ENCODE measurements around the gene C1orf232.

DNA sequence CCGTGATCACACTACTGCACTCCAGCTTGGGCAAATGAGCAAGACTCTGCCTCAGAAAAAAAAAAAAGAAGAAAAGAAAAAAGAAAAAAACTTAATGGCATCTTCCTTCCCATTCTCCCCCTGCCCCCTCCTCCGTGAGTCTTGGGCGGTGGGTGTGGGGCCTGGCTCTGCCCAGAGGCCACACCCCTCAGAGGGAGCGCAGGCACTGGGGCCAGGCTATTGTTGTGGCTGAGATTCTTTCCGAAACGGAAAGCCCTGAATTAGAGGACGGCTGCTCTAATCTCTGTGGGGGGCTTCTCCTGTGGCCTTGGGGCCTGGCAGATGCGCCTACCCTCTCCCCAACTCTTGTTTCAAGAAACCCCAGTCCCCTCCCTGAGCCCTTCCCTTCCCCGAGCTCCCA is 14.0 kb downstream of the C1orf232 start:
- TF ChIP-seq NFE2L2 (IDR thresholded peaks at IDR 0.05; ENCODE audit: low read depth, low read length): no peak
- TF ChIP-seq POLR2A (IDR thresholded peaks at IDR 0.05; ENCODE audit: low read depth, low read length): no peak

Data from IMR-90 (cell line).